Stomach smooth muscle (tissue), 2 donors: Measurements from ENCODE around the gene ARHGEF28.

Experiments used
- H3K27ac ChIP-seq: one replicate; pipeline ENCODE4 v1.7.0; 2013; ENCODE audit warnings: mild to moderate bottlenecking, low read length, inconsistent platforms
- H3K27me3 ChIP-seq, 2 donors: one replicate each; pipeline ENCODE4 v1.7.0; 2013; ENCODE audit warnings: low read length in 2 of 2; ENCODE audit not compliant: insufficient read depth in 2 of 2, control insufficient read depth in 1 of 2
- H3K36me3 ChIP-seq, 2 donors: one replicate each; pipeline ENCODE4 v1.7.0; 2013; ENCODE audit warnings: low read length in 2 of 2; ENCODE audit not compliant: control insufficient read depth in 2 of 2, insufficient read depth in 2 of 2
- H3K4me1 ChIP-seq: one replicate; pipeline ENCODE4 v1.7.0; 2013; ENCODE audit warnings: low read length; ENCODE audit not compliant: control insufficient read depth, insufficient read depth
- H3K4me3 ChIP-seq, 2 donors: one replicate each; pipeline ENCODE4 v1.7.0; 2013; ENCODE audit warnings: low read length in 2 of 2
- H3K9ac ChIP-seq, 2 donors: one replicate each; pipeline ENCODE4 v1.7.0; 2013; ENCODE audit warnings: low read length in 2 of 2, mild to moderate bottlenecking in 1 of 2
- H3K9me3 ChIP-seq, 2 donors: one replicate each; pipeline ENCODE4 v1.7.0; 2013; ENCODE audit warnings: low read length in 2 of 2; ENCODE audit not compliant: control insufficient read depth in 2 of 2
- donor health status: healthy.
- donor health status: Pancreatic carcinoma.

The ARHGEF28 gene

GRCh38 chr5:73655521-73656160 is 29.6 kb downstream of the ARHGEF28 start:
- Histone ChIP-seq H3K4me3 (no peak overlapping the region), H3K9me3 (no peaks in the 10 kb centered on the region), H3K9ac (no peak overlapping the region), H3K36me3 (no peaks in the 10 kb centered on the region), H3K27ac (no peak overlapping the region), H3K4me1 (no peaks in the 10 kb centered on the region), H3K27me3 (no peaks in the 10 kb centered on the region)

DNA sequence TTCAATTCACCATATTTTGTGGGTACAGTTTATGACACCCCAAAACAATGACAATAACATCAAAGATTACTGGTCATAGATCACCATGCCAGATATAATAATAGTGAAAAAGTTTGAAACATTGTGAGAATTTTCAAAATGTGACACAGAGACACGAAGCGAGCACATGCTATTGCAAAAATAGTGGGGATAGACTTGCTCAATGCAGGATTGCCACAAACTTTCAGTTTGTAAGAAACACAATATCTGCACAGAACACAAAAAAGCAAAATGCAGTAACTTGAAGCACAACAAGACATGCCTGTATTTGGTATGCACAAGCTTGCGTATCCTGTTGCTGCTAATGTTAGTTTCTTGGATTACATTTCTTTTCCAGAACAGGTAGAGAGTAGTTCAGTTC is 35.8 kb downstream of the ARHGEF28 start:
- Histone ChIP-seq H3K27me3 (no peaks in the 10 kb centered on the region), H3K9me3 (no peaks in the 10 kb centered on the region), H3K4me3 (no peak overlapping the region), H3K9ac (no peak overlapping the region), H3K36me3 (no peaks in the 10 kb centered on the region), H3K4me1 (no peaks in the 10 kb centered on the region), H3K27ac (no peak overlapping the region)

DNA sequence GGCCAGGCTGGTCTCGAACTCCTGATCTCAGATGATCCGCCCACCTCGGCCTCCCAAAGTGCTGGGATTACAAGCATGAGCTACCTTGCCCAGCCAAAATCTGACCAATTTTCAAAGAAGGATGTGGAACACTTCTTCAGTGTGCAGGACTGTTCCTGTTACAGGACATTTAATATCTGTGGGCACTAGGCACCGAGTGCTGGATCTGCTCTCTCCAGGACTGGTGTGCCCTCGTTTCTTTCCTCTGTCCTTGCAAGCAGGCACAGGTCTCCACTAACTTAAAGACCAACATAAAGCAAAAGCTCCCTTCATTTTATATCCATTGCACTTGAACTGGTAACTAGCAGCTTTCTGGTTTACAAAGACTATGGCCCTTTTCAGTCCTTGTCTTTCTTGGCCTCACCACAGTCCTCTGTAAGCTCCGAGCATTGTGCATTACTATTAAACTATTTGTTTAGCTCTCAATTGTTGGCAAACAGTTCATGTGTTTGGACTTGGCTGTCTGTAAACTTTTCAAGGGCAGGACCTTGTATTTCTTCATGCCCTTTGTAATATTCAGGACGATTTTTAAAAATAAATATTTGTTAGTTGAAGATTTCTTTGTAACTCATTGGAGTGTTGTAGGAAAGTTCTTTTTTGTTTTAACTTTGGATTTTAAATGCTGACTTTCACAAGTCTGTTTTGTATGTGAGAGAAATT is 37.3 kb downstream of the ARHGEF28 start:
- Histone ChIP-seq H3K9me3 (no peaks in the 10 kb centered on the region), H3K27me3 (no peaks in the 10 kb centered on the region), H3K27ac (no peak overlapping the region), H3K4me3 (no peak overlapping the region), H3K9ac (no peak overlapping the region), H3K36me3 (no peaks in the 10 kb centered on the region), H3K4me1 (no peaks in the 10 kb centered on the region)

DNA sequence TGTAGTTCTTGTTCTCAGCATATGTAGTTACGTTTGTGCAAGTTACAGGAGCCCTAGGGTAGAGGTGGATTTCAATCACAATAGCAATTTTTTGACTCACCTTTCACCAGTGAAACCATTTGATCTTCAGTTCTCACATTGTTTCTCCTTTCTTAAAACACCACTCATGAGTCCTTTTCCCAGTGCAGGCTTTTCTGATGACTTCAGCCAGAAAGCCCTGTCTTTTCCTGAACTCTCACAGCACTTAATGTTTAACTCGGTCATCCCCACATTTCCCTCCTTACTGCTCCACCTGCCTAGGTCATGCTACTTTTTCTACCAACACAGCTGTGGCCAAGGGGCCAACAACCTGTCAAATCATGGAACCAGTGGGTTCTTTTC is 37.9 kb downstream of the ARHGEF28 start:
- Histone ChIP-seq H3K4me3 (no peak overlapping the region), H3K36me3 (no peaks in the 10 kb centered on the region), H3K4me1 (no peaks in the 10 kb centered on the region), H3K27me3 (no peaks in the 10 kb centered on the region), H3K9ac (no peak overlapping the region), H3K9me3 (no peaks in the 10 kb centered on the region), H3K27ac (no peak overlapping the region)

GRCh38 chr5:73664796-73665195 is 38.8 kb downstream of the ARHGEF28 start:
- Histone ChIP-seq H3K27ac (no peak overlapping the region), H3K9ac (no peak overlapping the region), H3K27me3 (no peaks in the 10 kb centered on the region), H3K4me3 (no peak overlapping the region), H3K9me3 (no peaks in the 10 kb centered on the region), H3K36me3 (no peaks in the 10 kb centered on the region), H3K4me1 (no peaks in the 10 kb centered on the region)

- no peak overlapping the region for H3K9ac ChIP-seq
- H3K36me3 ChIP-seq: no peaks in the 10 kb centered on the region
- H3K9me3 ChIP-seq: no peaks in the 10 kb centered on the region
- H3K4me1 ChIP-seq: no peaks in the 10 kb centered on the region
- H3K4me3 ChIP-seq: no peak overlapping the region
- H3K27ac ChIP-seq: no peak overlapping the region
- H3K27me3 ChIP-seq: no peaks in the 10 kb centered on the region
Measured at GRCh38 chr5:73666891-73667290, 40.9 kb downstream of the ARHGEF28 start.

- Histone ChIP-seq H3K9ac (no peak overlapping the region), H3K36me3 (no peaks in the 10 kb centered on the region), H3K4me1 (no peaks in the 10 kb centered on the region), H3K4me3 (no peak overlapping the region), H3K9me3 (no peaks in the 10 kb centered on the region), H3K27ac (no peak overlapping the region), H3K27me3 (no peaks in the 10 kb centered on the region)
Measured at GRCh38 chr5:73668017-73668416, 42.0 kb downstream of the ARHGEF28 start.

DNA sequence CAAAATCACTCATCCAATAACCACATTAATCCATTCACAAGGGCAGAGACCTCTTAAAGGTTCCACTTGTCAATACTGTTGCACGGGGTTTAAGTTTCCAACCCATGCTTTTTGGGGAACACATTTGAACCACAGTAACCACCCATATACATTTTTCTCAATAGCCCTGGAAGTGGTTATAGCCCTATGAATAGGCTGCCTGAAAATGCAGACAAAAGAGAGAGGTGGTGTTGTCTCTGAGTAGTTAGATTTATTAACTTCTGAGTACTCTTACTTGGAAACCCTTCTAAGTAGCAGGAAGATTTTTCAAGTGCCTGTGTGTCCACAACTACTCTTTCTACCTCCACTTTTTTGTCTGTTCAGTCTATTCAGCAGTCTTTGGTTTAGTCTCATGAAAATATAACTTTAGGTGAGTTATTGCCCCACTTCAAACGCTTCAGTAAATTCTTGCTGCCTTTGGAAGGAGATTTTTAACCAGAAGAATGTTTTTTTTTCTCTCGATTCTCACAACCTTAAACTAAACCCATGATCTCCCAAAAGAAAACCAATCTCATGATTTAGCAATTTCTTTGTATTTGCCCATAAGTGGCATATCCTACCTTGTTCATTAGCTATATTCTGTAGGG is 42.6 kb downstream of the ARHGEF28 start:
- H3K36me3 ChIP-seq: no peaks in the 10 kb centered on the region
- H3K4me3 ChIP-seq: no peak overlapping the region
- H3K27ac ChIP-seq: no peak overlapping the region
- H3K4me1 ChIP-seq: no peaks in the 10 kb centered on the region
- H3K9ac ChIP-seq: no peak overlapping the region
- H3K27me3 ChIP-seq: no peaks in the 10 kb centered on the region
- H3K9me3 ChIP-seq: no peaks in the 10 kb centered on the region

GRCh38 chr5:73670731-73671130 is 44.7 kb downstream of the ARHGEF28 start:
- Histone ChIP-seq H3K27ac (no peak overlapping the region), H3K9me3 (no peaks in the 10 kb centered on the region), H3K4me1 (no peaks in the 10 kb centered on the region), H3K36me3 (no peaks in the 10 kb centered on the region), H3K27me3 (no peaks in the 10 kb centered on the region), H3K9ac (no peak overlapping the region), H3K4me3 (no peak overlapping the region)

DNA sequence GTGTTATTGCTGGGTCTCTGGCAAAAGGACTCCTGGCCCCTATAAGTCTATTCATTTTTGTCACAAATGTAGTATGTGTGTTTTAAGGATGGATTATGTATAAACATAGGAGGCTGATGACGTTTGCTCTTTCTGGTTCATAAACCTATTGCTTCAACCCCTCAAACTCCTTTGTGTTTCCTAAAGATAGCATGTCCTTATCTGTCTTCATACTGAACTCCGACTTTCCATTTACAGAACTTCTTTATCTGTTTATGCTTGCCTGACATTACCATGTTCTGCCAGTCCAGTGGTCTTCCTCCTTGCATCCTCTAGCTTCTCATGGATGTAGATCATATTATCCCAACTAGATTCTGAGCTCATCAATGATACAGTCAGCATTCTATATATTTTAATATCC is 46.1 kb downstream of the ARHGEF28 start:
- Histone ChIP-seq H3K9me3 (no peaks in the 10 kb centered on the region), H3K36me3 (no peaks in the 10 kb centered on the region), H3K27ac (no peak overlapping the region)

GRCh38 chr5:73673161-73673591 is 47.2 kb downstream of the ARHGEF28 start:
- Histone ChIP-seq H3K27me3 (no peaks in the 10 kb centered on the region), H3K9ac (no peak overlapping the region), H3K4me3 (no peak overlapping the region), H3K4me1 (no peaks in the 10 kb centered on the region), H3K36me3 (no peaks in the 10 kb centered on the region), H3K27ac (no peak overlapping the region), H3K9me3 (no peaks in the 10 kb centered on the region)

More for the DNA sequence above, 46.1 kb downstream of the ARHGEF28 start:
- H3K9ac ChIP-seq: no peak overlapping the region
- H3K4me1 ChIP-seq: no peaks in the 10 kb centered on the region
- H3K27me3 ChIP-seq: no peaks in the 10 kb centered on the region
- H3K4me3 ChIP-seq: no peak overlapping the region
